ENCODE data around the gene DIP2B.

DNA sequence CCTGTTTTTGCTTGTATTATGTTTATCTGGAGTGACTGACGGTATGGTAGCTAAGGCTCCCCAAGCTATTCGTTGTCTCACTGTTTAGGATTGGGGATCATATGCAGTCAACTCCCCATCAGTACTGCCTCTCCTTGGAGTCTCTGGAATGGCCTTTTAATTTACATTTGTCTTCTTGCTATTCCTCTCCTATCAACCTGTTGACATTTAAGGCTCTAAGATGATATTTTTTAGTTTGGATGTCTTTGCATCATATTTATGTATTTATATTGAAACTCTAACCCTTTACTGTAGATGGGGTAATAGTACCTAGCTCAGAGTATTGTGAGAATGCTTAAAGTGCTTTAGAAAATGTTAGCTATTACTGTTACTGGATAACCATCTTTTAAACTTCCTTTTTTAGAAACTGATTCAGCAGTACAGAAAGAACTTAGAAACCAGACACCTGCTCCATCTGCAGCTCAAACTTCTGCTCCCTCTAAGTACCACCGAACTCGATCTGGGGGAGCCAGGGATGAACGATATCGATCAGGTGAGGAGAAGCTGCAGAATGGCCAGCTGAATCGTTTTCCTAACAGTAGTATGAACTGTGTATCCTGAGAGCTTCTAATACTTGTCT is 135.6 kb downstream of the DIP2B start:
- TF ChIP-seq EZH2phosphoT487 (IDR thresholded peaks at IDR 0.05; ENCODE audit: borderline replicate concordance, low read depth), result no peak
- TF ChIP-seq SMC3 (IDR thresholded peaks at IDR 0.05; ENCODE audit: low read depth, low read length), result no peak
- TF ChIP-seq YY1 (IDR thresholded peaks at IDR 0.05; ENCODE audit: low read depth), result no peak
- TF ChIP-seq, protein P1, sequence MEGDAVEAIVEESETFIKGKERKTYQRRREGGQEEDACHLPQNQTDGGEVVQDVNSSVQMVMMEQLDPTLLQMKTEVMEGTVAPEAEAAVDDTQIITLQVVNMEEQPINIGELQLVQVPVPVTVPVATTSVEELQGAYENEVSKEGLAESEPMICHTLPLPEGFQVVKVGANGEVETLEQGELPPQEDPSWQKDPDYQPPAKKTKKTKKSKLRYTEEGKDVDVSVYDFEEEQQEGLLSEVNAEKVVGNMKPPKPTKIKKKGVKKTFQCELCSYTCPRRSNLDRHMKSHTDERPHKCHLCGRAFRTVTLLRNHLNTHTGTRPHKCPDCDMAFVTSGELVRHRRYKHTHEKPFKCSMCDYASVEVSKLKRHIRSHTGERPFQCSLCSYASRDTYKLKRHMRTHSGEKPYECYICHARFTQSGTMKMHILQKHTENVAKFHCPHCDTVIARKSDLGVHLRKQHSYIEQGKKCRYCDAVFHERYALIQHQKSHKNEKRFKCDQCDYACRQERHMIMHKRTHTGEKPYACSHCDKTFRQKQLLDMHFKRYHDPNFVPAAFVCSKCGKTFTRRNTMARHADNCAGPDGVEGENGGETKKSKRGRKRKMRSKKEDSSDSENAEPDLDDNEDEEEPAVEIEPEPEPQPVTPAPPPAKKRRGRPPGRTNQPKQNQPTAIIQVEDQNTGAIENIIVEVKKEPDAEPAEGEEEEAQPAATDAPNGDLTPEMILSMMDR (IDR thresholded peaks at IDR 0.05), result no peak
- TF ChIP-seq RAD21 (IDR thresholded peaks at IDR 0.05; ENCODE audit: low read length), result no peak
- no peak for TF ChIP-seq TAF1 (IDR thresholded peaks at IDR 0.05; ENCODE audit: borderline replicate concordance, low read depth, low read length)
- no peak for TF ChIP-seq GABPA (IDR thresholded peaks at IDR 0.05; ENCODE audit: low read depth)
- TF ChIP-seq CHD2 (IDR thresholded peaks at IDR 0.05; ENCODE audit: low read length, partially characterized antibody), result no peak
- TF ChIP-seq, protein P2, sequence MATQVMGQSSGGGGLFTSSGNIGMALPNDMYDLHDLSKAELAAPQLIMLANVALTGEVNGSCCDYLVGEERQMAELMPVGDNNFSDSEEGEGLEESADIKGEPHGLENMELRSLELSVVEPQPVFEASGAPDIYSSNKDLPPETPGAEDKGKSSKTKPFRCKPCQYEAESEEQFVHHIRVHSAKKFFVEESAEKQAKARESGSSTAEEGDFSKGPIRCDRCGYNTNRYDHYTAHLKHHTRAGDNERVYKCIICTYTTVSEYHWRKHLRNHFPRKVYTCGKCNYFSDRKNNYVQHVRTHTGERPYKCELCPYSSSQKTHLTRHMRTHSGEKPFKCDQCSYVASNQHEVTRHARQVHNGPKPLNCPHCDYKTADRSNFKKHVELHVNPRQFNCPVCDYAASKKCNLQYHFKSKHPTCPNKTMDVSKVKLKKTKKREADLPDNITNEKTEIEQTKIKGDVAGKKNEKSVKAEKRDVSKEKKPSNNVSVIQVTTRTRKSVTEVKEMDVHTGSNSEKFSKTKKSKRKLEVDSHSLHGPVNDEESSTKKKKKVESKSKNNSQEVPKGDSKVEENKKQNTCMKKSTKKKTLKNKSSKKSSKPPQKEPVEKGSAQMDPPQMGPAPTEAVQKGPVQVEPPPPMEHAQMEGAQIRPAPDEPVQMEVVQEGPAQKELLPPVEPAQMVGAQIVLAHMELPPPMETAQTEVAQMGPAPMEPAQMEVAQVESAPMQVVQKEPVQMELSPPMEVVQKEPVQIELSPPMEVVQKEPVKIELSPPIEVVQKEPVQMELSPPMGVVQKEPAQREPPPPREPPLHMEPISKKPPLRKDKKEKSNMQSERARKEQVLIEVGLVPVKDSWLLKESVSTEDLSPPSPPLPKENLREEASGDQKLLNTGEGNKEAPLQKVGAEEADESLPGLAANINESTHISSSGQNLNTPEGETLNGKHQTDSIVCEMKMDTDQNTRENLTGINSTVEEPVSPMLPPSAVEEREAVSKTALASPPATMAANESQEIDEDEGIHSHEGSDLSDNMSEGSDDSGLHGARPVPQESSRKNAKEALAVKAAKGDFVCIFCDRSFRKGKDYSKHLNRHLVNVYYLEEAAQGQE (IDR thresholded peaks at IDR 0.05; ENCODE audit: low read depth, low read length), result no peak
